GM21367 (cell line): ENCODE data around the gene ITGAD.

Experiments used
- ATAC-seq: cut with Tn5 transposase; IDR thresholded peaks from one replicate; pipeline ENCODE4 v1.9.1; 2021; ENCODE audit not compliant: unreplicated experiment

ITGAD gene

GRCh38 chr16:31393056-31393455 is at the start of gene ITGAD:
ITGAD (plus strand) TSS chr16:31393335; CDS start chr16:31393361, 26 bp downstream.
- ATAC-seq: no peak

GRCh38 chr16:31344712-31345111 is 48.4 kb upstream of the ITGAD start:
- peak; percentile 76 for ATAC-seq

DNA sequence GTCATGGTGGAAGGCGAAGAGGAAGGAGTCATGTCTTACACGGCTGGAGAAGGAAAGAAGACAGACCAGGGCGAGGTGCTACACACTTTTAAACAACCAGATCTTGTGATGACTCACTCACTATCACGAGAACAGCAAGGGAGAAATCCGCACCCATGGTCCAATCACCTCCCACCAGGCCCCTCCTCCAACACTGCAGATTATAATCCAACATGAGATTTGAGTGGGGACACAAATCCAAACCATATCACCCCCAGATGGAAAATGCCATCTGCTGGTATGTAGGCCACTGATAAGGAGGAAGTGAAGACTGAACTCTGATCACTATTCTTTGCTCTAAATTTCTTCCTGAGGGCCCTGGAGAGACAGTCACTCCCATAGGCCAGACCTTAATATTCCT is 45.7 kb upstream of the ITGAD start:
- no peak for ATAC-seq

GRCh38 chr16:31348579-31348978 is 44.6 kb upstream of the ITGAD start:
- no peak for ATAC-seq

- ATAC-seq: no peak
Observed at GRCh38 chr16:31350275-31351005, 42.7 kb upstream of the ITGAD start.

- no peak for ATAC-seq
Observed at GRCh38 chr16:31351246-31351941, 41.7 kb upstream of the ITGAD start.

DNA sequence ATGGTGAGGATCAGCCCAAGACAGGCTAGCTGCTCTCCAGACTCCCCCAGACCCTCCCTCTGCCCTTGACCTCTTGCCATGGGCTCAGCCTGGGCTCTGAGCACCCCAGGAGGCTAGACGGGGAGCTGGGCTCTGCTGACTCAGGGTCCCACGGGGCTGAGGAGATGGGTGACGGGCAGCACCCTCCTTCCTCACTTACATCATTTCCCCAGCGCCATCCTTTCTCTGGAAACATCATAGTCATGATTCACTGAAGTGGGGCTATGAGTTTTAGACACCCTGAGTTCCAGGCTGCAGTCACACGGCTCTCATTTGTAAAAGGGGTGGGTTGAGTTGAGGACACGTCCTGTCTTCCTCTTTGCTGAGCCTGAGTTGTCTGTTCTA is 41.2 kb upstream of the ITGAD start:
- no peak for ATAC-seq

GRCh38 chr16:31352376-31353115 is 40.6 kb upstream of the ITGAD start:
- no peak for ATAC-seq

DNA sequence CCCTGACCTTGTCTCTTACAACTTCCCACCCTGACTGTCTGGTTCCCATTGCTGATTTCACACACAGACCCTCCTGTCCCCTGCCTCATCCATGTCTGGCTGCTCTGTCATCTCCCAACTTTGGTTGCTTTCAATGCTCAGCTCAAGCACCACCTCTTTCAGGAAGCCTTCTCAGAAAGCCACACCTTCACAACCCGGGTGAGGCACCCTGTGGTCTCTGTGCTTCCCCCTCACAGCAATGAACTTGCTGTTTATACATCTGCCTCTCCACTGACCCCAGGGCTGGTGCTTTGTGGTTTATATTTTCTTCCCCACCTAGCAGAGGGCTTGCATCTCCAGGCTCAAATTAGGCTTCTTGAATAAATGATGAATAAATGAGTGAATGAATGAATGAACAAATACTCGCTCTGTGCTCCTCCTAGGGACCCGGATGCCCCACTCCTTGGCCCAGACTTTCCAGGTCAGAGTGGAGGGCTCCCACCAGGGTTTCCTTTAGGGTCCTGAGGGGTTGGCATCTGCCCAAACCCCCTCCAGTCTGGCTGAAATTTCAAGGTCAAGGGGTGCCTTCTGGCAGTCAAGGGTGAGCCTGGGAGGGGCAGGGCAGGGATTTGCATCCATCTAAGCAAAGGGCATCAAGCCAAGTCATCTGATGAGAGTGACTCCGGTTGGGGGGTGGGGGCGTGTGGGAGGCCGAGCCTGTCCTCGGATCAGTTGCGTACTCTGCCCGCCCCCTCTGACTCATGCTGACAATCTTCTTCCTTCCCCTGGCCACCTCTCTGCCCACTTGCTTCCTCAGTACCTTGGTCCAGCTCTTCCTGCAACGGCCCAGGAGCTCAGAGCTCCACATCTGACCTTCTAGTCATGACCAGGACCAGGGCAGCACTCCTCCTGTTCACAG is 38.5 kb upstream of the ITGAD start, which contains the start of gene ITGAX:
ITGAX (plus strand) TSS at position 783 of the 898 bp plus-strand sequence; CDS start at position 862, 79 bp downstream.
- peak; percentile 62 for ATAC-seq

DNA sequence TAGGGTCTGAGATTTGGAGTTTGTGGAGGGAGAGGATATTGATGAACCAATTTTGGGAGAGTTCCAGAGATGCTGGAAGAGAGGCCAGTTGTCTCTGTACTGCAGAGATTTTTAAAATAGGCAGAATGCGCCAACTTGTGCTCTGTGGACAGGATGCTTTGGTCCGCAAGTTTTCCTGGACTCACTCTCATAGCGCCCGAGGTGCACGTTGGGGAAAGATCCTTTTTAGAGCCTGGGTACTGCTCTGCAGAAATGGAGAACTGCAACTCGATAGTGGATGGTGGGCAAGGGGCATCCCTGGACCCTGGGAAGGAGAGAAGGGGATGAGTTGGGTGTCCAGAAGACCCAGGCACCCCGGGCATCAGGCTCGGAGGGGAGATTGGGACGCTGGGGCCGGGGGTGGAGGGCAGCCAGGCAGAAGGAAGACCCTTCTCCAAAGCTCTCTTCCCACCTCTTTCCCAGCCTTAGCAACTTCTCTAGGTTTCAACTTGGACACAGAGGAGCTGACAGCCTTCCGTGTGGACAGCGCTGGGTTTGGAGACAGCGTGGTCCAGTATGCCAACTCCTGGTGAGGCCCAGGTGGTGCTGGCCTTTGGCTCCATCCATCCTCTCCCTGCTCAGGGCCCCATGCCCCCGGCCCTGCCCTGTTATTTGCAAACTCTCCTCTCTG is 37.6 kb upstream of the ITGAD start:
- no peak for ATAC-seq

DNA sequence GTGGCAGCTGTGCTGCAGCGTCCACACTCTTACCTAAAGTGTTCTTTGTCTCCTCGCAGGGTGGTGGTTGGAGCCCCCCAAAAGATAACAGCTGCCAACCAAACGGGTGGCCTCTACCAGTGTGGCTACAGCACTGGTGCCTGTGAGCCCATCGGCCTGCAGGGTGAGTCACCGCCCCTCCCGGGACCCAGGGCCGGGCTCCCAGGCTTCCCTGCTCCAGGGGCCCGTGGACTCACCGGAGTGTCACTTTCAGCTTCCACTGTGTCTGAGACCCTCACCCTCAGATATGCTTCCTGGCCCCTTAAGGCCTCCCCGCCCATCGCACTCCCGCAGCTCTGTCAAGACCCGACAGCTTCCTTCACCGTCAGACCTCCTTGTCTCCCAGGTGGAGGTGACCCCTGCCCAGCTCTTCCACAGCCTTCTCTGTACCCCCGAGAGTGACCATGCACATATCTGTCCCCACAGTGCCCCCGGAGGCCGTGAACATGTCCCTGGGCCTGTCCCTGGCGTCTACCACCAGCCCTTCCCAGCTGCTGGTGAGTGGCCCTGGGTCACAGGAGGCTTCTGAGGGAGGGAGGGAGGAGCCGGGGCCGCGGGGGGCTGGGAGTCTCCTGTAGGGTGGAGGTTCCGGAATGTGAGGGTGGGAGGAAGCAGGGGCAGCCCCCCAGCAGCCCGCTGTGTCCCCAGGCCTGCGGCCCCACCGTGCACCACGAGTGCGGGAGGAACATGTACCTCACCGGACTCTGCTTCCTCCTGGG is 36.4 kb upstream of the ITGAD start:
- ATAC-seq: no peak

GRCh38 chr16:31357324-31358109 is 35.6 kb upstream of the ITGAD start:
- ATAC-seq: no peak

GRCh38 chr16:31360251-31360650 is 32.9 kb upstream of the ITGAD start:
- ATAC-seq: no peak

DNA sequence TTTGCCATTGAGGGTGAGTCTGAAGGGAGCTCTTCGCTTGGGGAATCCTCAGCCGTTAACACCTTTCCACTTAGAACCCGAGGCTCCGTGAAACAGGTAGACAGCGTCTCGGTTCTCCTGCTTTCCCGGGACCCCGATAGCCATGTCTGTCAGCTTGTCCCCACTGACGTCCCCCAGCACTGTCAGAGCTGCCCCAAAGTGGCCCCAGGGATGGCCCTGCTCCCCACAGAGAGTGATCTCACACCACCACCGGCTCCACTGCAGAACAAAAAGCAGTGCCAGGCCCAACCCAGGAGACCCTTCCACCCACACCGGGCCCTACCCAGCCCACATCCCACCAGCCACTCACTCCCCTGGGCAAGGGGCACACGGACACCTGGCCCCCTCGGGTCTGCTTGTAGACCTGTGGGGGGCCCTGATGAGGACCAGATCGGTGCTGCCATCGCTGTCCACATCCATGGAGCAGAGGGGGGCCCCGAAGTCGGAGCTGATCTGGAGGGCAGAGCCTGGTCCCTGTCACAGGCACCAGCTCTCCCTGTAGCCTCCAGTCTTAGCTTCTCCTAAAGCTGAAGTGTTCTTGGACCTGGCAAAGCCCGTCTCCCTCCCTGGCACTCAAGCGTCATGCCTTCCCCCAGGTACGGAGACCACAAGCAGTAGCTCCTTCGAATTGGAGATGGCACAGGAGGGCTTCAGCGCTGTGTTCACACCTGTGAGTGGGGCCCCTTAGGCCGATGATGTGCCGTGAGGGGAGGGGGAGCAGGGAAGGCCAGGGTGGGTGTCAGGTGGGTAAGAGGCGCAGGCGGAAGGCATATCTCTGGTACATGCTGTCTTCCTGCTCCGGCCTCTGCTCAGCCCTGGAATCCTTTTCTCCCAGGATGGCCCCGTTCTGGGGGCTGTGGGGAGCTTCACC is 31.7 kb upstream of the ITGAD start:
- no peak for ATAC-seq

DNA sequence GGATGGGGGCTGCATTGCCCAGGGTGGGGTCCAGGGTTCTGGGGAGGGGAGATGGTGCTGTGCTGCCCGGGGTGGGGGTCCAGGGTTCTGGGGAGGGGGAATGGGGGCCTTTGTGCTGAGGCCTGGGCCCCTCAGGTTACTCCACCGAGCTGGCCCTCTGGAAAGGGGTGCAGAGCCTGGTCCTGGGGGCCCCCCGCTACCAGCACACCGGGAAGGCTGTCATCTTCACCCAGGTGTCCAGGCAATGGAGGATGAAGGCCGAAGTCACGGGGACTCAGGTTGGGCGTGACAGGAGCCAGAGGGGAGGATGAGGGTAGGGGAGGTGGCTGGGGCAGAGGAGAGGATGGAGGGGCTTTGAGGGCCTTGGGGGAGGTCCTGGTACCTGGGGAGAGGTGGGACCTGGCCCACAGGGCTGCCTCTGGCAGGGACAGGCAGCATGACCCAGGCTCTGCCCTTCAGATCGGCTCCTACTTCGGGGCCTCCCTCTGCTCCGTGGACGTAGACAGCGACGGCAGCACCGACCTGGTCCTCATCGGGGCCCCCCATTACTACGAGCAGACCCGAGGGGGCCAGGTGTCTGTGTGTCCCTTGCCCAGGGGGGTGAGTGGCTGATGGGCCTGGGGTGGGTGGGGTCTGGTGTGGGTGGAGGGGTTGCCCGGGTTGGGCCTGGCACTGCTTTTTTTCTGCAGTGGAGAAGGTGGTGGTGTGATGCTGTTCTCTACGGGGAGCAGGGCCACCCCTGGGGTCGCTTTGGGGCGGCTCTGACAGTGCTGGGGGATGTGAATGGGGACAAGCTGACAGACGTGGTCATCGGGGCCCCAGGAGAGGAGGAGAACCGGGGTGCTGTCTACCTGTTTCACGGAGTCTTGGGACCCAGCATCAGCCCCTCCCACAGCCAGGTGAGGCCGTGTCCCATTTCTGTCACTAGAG is 30.4 kb upstream of the ITGAD start:
- ATAC-seq: no peak

DNA sequence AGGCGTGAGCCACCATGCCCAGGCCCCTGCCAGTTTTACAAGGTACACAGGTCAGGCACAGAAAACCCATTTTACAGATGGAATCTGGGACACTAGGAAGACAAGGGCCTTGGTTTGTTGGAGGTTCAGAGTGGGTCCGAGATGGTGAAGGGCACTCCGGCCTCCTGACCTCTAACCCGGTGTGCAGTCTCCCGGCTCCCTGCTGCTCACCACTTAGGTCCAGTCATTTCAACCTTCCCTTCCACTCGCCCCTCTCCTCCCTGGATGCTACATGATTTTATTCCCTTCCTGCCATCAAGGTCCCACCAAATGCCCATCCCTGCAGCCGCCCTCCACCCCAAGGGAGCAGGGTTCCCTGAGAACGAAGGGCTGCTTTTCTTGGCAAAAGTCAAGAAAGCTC is 29.4 kb upstream of the ITGAD start:
- ATAC-seq: no peak

- no peak for ATAC-seq
Observed at GRCh38 chr16:31364421-31364820, 28.7 kb upstream of the ITGAD start.
